NCI-H187 treated with DMSO at 0.1 percent for 48 hours (cell line): ENCODE data around the gene ITPR1.

ENCODE experiments used
- DNase-seq: peaks from one replicate; lab custom pipeline; 2025; lab: John Stamatoyannopoulos, UW

ITPR1 gene

GRCh38 chr3:4491855-4492207 lies 1.3 kb upstream of the ITPR1 start:
- DNase-seq: no peak

DNA sequence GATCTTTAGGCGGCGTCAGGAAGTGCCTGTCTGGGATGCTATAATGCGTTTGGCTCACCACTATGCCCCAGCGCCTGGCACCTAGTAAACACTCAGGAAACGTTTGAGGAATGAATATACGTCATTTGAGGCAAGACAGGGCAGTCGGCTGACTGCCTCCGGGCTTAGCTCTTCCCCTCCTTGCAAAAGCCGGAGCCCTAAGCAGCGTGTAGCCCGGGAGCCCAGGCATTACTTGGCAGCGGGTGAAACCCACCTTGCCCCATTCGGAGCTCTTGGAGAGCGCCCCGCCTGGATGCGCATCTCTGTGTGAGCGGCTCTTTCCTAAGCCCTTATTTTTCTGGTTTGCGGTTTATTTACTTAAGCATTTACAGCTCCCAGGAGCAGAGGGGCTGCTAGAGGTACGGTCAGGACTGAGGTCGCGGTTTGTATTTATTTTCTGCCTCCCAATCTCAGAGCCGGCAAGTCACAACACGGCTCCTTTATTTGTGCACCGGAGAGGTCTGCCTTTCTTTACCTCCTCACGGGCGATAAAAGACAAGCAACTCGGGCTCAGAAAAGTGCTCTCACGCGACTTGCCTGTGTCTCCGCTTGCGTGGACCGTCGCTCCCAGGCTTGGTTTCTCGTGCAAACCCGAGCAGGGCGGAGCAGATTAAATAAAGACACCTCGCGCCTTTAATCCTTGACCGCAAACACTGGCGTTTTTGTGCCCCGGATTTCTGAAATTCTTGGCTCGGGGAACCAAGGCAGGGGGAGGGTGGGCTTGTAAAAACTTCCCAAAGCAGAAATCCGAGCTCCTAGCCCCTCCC lies 737 bp upstream of the ITPR1 start:
- DNase-seq: no peak

DNA sequence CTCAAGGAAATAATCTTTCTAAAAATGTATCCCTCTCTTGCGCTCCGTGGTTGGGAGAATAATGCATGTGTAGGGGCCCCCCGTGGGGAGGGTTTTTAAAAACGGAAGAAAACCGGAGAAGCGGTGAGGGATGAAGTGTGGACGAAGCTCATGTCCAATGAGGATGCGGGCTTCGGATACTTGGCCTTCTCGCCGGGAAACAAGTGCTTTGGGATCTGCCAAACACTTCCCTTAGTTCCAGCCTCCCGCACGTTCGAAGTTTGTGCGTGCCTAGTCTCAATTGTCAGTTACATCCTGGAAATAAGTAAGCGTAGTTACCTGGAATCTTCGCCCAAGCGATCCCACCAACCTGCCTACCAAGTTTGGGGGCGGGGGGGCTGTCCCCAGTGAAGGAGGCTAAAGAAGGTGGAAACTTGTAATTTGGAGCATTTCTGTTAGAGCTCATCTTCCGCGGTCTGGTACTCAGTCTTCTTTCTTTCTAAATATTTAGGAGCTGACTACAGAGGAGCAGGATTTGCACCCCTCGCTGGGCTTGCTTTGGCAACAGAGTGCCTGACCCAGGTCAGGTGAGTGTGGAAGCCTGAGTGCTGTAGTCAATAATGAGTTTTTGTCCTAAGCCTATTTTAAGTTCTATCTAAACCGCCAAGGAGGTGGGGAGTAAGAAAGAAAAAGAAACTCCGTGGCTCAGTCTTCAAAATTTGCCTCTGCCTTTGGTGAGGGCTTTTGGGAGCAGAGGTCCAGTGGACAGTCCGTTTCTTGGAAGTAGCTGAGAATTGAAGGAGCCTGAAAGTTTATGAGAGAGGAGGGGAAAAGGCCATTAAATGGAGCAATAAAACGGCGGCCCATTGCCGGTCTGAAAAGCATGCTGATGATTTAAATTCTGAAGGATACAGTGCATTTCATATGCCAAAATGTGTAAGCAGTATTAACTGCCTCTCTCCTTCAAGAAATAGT lies 1.1 kb downstream of the ITPR1 start:
- DNase-seq: no peak

GRCh38 chr3:4494895-4495264 lies 1.7 kb downstream of the ITPR1 start:
- DNase-seq: no peak

- DNase-seq: no peak
These were observed 2.3 kb downstream of the ITPR1 start for GRCh38 chr3:4495294-4496086.

DNA sequence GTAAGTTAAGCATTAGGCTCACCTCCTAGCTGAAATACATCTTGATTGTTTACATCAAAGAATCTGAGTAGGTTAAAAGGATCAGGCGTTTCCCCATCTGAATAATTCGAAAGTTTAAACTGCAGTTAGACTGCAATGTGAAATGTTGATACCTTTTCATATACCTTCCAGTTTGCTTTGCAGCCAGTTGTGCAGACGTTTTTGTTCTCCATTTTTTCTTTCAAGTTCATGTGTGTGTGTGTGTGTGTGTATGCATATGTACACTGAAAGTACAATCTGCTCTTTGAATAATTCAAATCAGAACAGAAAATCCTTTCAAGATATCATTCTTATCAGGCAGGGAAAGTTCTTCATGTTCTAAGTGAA lies 2.9 kb downstream of the ITPR1 start:
- DNase-seq: no peak

DNA sequence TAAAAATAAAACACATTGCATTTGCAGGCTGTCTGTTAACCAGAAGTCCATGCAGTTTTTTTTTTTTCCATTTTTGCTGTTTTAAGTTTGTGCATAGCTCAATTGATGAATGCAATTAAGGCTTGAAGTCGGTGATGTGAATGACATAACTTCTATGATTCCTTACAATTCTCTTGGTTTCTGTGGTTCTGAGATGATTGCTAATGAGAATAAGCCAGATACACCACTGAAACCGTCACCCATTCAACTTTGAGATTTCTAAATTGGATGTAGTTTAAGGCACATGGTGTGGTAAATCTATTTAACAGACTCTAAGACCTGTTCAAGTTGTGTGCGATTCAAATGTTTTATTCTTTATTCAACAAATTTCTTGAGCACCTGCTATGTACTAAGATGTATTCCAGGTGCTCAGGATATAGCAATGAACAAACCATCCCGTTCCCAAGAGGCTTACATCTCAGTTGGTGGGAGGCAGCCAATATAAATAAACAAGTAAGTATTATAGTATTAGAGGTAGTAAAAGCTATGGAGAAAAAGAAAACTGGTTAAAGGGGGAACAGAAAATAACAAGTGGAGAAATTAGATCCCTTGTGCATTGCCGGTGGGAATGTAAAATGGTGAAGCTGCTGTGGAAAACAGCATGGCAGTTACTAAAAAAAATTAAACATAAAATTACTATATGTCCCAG lies 4.0 kb downstream of the ITPR1 start:
- no peak for DNase-seq

DNA sequence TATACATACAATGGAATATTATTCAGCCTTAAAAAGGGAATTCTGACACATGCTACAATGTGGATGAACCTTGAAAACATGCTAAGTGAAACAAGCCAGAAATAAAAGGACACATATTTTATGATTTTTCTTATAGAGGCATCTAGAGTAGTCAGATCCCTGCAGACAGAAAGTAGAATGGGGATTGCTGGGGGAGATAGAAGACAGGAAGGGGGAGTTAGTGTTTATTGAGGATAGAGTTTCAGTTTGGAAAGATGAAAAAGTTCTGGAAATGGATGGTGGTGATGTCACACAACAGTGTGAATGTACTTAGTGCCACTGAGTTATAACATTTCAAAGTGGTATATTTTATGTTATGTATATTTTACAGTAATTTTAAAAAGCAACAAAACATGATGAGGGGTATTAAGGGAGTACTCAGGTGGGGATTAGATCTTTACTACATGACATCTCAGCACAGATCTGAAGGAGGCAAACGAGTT lies 4.7 kb downstream of the ITPR1 start:
- no peak for DNase-seq

DNA sequence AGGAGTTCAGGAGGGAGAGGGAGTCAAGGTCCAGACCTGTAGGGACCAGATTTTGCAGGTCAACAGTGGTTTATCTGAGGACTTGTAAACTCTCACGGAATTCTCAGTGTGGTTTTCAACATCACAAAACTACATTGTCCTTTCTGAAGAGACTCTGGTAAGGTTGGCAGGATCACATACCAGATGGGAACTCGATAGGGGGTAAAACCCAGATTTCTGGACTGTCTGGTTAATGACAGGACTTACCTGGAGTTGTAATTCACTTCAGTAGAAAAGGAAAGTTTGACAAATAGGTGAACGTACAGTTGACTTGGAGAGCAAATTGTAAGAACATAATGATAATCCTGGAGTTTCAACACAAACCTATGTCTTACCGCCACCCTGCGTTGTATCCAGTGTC lies 5.3 kb downstream of the ITPR1 start:
- DNase-seq: no peak

DNA sequence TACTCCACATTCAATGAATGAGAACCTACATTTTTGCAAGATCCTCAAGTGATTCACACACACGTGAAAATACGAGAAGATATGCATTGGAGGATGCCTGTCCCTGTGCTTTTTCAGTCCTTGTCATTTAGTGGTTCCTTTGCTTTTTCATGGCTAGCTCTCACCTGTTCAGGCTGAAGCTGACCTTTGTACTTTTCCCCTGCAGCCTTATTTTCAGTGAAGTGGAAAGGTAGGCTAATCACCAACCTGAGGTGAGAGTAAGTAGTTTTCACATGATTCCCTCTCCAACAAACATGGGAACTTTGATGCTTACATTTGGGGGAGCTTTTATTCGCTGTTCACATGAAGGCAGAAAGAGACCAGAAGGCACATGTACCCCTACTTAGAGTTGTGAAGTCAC lies 8.3 kb downstream of the ITPR1 start:
- DNase-seq: no peak

DNA sequence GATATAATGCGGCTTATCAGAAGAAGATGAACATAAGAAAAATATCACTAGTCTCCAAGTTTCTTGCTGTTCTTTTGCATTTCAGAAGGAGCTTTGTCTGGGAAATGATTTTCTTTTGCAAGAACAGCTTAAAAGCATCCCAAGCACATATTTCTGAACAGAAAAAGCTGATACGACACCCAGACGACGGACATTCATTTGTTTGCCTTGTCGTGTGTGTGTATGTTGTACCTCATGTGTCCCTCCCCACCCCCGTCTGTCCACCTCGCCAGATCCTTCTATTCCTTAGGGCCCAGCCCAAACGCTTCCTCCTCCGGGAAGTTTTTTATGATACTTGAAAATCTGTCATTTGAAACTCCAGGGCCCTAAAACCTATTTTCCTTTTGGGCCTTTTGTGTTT lies 8.8 kb downstream of the ITPR1 start:
- no peak for DNase-seq

GRCh38 chr3:4503050-4503449 lies 9.9 kb downstream of the ITPR1 start:
- no peak for DNase-seq

GRCh38 chr3:4504340-4505261 lies 11.5 kb downstream of the ITPR1 start:
- no peak for DNase-seq

GRCh38 chr3:4505688-4506558 lies 12.8 kb downstream of the ITPR1 start:
- no peak for DNase-seq

- DNase-seq: no peak
These were observed 13.4 kb downstream of the ITPR1 start for GRCh38 chr3:4506559-4507023.

- no peak for DNase-seq
These were observed 14.0 kb downstream of the ITPR1 start for GRCh38 chr3:4507024-4507596.

- no peak for DNase-seq
These were observed 15.2 kb downstream of the ITPR1 start for GRCh38 chr3:4508048-4508981.

GRCh38 chr3:4509043-4509442 lies 15.9 kb downstream of the ITPR1 start:
- no peak for DNase-seq
